SW480 (cell line): Measurements from ENCODE around the gene ENSA.
"Not testable (repeated sequence)": the region's sequence is repeated elsewhere in the genome, so short reads cannot be mapped to it uniquely, and the experiment has no call there.

Source experiments
- DNase-seq: peaks from one replicate; pipeline ENCODE4 v3.0.0-alpha.2; 2016; ENCODE audit warnings: low spot score

The ENSA gene

GRCh38 chr1:150629115-150629928 is at the start of gene ENSA:
ENSA (minus strand) TSS chr1:150629612; CDS start chr1:150629470, 142 bp downstream.
- DNase-seq, result peak; percentile 99

GRCh38 chr1:150678988-150679387 is 49.6 kb upstream of the ENSA start:
- no peak for DNase-seq

DNA sequence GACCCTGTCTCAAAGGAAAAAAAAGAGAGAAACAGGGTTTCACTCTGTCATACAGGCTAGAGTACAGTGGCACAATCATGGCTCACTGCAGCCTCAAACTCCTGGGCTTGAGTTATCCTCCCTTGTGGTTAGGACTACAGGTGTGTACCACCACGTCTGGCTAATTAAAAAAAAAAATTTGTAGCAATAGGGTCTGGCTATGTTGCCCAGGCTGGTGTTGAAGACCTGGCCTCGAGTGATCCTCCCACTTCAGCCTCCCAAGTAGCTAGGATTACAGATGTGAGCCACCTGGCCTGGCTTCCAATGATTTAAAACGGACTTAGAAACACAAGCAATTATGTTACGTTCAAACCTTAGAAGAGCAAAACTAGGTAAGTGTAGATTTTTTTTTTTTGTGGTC is 45.5 kb upstream of the ENSA start:
- no peak for DNase-seq

GRCh38 chr1:150663321-150663720 is 33.9 kb upstream of the ENSA start:
- DNase-seq, result no peak

DNA sequence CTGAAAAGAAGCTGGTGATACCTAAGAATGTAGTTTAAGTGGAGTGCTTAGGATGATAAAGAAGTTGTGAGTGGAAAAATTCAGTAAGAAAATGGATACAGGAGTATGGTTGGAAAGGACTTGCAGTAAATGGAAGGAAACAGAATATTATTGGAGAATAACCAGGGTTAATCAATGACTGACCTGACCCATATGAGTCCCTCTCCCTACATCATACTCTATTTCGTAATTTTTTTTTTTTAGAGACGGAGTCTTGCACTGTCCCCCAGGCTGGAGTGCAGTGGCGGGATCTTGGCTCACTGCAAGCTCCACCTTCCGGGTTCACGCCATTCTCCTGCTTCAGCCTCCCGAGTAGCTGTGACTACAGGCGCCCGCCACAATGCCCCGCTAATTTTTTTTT is 33.4 kb upstream of the ENSA start:
- DNase-seq, result no peak

DNA sequence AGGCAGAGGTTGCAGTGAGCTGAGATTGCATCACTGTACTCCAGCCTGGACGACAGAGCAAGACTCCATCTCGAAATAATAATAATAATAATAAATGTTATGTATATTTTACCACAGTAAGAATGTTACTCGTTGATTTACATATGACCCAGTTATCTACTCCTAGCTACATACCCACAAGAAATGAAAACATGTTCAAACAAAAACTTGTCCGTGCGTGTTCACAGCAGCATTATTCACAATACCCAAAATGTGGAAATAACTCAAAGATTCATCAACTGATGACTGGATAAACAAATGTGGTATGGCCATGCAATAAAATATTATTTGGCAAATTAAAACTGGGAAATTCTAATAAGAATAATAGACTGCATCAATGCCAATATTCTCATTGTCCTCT is 31.7 kb upstream of the ENSA start:
- DNase-seq, result no peak

DNA sequence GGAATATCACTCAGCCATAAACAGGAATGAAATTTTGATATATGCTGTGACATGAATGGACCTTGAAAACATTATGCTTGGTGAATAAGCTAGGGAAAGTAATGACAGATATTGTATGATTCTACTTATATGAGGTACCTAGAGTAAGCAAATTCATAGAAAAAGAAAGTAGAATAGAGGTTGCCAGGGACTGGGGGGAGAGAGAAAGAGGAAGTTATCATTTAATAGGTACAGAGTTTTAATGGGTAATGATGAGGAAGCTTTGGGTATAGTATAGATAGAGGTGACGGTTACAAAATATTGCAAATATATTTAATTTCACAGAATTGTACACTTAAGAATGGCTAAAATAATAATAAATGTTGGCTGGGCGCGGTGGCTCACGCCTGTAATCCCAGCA is 31.2 kb upstream of the ENSA start:
- DNase-seq, result no peak

GRCh38 chr1:150657064-150657463 is 27.7 kb upstream of the ENSA start:
- not testable (repeated sequence) for DNase-seq

DNA sequence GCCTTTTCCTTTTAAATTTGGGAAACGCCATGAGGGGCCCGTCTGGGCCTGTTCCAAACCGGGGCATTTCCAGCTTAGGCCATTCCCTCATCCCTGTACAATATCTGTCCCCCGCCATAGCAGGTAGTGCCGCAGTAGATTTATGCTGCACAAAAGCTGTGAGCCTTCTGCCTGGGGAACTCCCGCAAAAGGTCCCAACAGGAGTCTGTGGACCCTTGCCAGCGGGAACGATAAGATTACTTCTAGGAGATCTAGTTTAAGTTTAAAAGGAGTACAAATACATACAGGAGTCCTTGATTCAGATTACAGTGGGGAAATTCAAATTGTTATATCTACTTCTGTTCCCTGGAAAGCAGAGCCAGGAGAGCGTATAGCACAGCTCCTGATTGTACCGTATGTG is 25.2 kb upstream of the ENSA start:
- DNase-seq, result not testable (repeated sequence)

DNA sequence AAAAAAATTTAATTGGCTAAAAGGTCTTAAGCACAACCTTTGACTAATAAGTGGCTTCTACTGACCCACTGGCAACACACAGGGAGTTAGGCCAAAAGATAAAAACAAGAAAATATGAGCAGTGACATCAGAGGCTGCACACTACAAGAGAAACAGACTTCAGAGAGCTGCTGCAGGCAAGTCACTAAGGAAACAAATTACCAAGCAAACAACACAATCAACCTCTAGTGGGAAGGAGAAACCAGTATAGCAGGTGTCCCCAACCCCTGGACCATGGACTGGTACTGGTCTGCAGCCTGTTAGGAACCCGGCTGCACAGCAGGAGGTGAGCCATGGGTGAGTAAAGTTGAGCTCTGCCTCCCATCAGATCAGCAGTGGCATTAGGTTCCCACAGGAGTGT is 20.8 kb upstream of the ENSA start:
- DNase-seq, result no peak

DNA sequence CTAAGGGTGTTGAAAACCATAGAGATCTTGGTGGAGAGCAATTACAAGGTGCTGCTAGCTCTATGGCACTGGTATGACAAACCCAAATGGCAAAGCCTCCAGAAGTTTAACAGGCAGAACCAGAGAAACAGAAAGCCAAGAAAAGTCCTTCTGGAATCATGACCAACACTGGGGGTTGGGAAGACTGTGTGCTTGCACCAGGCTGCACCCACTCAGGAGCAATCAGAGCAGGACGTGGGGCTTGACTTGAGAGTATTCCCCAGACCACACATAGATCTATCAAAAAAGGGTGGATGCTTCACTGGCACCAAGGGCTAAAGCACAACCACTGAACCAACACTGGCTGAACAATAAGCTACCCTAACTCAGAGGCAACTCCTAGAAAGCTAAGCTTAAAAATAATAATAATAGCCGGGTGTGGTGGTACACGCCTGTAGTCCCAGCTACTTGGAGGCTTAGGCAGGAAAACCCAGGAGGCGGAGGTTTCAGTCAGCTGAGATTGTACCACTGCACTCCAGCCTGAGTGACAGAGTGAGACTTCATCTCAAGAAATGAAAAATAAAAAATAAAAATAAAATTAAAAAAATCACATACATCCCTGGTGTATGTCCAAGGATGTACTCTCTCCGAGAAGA is 20.1 kb upstream of the ENSA start:
- DNase-seq, result no peak

DNA sequence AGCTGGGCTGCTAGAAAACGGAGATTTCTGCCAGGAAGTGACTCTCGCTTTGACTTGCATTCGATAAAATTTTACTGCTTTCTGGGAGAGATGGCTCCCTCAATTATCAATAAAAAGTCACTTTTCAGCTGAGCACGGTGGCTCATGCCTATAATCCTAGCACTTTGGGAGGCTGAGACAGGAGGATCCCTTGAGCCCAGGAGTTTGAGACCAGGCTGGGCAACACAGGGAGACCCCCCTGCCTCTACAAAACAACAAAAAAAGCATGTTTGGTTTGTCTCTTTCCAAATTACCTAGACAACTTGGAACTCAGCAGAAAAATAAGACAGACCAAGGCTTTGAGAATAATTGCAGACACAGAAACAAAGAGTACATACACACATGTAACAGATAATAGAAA is 12.9 kb upstream of the ENSA start:
- no peak for DNase-seq

GRCh38 chr1:150641126-150641815 is 11.9 kb upstream of the ENSA start:
- not testable (repeated sequence) for DNase-seq

DNA sequence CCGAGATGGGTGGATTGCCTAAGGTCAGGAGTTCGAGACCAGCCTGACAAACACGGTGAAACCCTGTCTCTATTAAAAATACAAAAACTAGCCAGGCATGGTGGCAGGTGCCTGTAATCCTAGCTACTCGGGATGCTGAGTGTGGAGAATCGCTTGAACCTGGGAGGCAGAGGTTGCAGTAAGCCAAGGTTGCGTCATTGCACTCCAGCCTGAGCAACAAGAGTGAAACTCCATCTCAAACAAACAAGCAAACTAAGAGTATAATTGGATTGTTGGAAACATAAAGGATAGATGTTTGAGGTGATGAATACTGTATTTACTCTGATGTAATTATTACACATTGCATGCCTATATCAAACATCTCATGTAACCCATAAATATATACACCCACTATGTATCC is 9.0 kb upstream of the ENSA start:
- DNase-seq, result not testable (repeated sequence)

GRCh38 chr1:150634839-150635622 is 5.6 kb upstream of the ENSA start:
- DNase-seq, result not testable (repeated sequence)

- no peak for DNase-seq
Measured at GRCh38 chr1:150628766-150629114, 672 bp downstream of the ENSA start.

GRCh38 chr1:150627826-150628410 is 1.5 kb downstream of the ENSA start:
- DNase-seq, result no peak

DNA sequence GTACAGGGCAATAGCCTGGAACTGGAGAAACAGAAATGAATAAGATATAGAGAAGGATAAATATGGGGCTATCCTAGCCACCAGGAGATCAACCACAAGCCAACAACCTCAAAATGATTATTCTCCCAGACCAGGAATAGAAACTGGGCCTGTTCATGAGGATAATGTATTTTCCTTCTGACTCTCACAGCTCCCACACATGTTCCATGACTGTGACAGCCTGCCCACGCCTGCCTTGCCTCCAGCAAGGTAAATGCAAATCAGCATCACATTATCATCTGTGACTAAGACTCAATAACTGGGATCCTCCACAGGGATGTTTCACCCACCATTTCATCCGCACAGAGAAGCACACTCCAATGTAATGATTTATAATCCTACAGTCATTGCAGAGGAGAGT is 3.3 kb downstream of the ENSA start:
- no peak for DNase-seq

GRCh38 chr1:150624546-150624945 is 4.9 kb downstream of the ENSA start:
- DNase-seq, result not testable (repeated sequence)

- DNase-seq, result not testable (repeated sequence)
Measured at GRCh38 chr1:150624134-150624533, 5.3 kb downstream of the ENSA start.

DNA sequence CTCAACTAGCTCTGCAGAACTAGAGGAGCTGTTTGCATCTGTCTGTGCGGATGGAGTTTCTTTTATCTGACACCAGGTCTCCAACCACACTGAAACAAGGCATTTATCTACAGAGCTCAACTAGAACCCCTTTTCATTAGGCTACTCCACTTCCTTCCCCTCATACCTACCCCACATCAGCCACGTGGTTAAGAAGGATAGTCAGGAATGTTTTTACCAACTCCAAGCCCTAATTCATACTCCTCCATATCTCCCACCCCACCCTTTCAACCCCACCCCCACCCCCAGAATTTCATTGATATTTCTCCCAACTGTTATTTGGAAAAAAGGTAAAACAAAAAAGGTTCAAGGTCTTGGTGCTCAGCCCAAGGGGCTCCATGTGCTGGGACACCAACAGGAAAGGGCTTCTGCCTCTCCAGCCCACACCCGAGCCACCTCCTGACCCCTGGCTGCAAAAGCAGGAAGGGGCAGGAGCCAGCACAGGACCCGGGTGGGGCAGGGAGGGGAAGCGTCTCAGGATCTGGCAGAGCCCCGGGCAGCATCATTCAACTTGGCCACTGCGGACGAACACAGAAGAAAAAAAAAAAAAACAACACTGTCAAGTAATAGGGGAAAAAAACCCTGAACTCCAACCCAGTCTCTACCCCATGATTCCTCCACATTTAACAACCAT is 7.0 kb downstream of the ENSA start:
- no peak for DNase-seq
